HG02610 (cell line): ENCODE measurements around the gene TRIM34.
"Not testable (repeated sequence)": the region's sequence is repeated elsewhere in the genome, so short reads cannot be mapped to it uniquely, and the experiment has no call there.

Experiments used
- ATAC-seq: cut with Tn5 transposase; IDR thresholded peaks from one replicate; pipeline ENCODE4 v1.9.1; 2021; ENCODE audit warnings: mild to moderate bottlenecking, moderate library complexity; ENCODE audit not compliant: unreplicated experiment

TRIM34 gene

GRCh38 chr11:5624489-5625279 is at the start of gene TRIM34:
TRIM34 (plus strand) TSS chr11:5625001; CDS start chr11:5632332, 7,331 bp downstream.
- ATAC-seq: peak; percentile 96

- ATAC-seq: no peak
These were observed 49.6 kb upstream of the TRIM34 start for GRCh38 chr11:5575152-5575551.

DNA sequence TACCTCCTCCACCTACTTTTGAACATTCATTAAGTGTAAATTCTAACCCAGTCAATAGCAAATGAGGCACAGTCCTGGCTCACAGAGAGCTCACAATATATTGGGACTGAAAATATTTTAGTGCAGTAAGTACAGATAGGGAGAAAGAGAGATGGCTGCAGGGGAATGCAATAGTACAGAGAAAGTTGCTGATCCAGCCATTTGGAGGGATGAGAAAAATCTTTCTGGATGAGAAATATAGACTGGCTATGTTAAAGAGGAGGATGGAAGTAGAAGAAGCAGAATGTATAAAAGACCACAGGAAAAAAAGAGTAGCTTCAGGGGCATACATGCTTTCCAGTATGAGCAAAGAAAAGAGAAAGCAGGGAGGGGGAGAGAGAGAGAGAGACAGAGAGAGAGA is 47.7 kb upstream of the TRIM34 start:
- no peak for ATAC-seq

DNA sequence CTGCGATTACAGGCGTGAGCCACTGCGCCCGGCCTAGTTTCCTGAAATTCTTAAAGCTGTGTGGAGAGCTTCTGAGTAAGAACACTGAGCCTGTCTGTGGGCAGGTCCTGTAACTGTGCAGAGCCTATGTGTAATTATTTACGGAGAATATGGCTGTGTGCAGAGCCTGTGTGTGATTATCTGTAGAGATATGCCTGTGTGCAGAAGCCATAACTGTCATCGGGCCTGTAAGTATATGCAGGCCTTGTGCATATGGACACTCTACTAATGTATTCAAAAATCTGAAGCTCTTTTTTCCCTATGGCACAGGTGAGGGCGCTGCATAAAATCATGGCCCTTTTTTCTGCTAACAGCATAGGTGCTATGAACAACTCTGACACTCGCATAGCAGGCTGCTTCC is 44.2 kb upstream of the TRIM34 start, which contains the start of gene OR52B6:
TSS of gene OR52B6 (plus strand) at position 301 of the 400 bp plus-strand sequence. CDS start at position 301, 0 bp downstream.
- no peak for ATAC-seq

- no peak for ATAC-seq
These were observed 43.8 kb upstream of the TRIM34 start for GRCh38 chr11:5581014-5581413.

DNA sequence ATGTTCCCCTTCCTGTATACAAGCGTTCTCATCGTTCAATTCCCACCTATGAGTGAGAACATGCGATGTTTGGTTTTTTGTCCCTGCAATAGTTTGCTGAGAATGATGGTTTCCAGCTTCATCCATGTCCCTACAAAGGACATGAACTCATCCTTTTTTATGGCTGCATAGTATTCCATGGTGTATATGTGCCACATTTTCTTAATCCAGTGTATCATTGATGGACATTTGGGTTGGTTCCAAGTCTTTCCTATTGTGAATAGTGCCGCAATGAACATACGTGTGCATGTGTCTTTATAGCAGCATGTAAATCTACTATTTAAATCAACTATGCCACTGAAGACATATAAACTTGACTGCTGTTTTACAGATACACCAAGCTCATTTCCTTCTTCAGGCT is 40.3 kb upstream of the TRIM34 start:
- ATAC-seq: not testable (repeated sequence)

- not testable (repeated sequence) for ATAC-seq
These were observed 34.9 kb upstream of the TRIM34 start for GRCh38 chr11:5589906-5590305.

- no peak for ATAC-seq
These were observed 33.2 kb upstream of the TRIM34 start for GRCh38 chr11:5591613-5592012.

- no peak for ATAC-seq
These were observed 32.2 kb upstream of the TRIM34 start for GRCh38 chr11:5592615-5593014.

- ATAC-seq: no peak
These were observed 31.7 kb upstream of the TRIM34 start for GRCh38 chr11:5593146-5593545.

GRCh38 chr11:5596607-5597201 is 28.1 kb upstream of the TRIM34 start, which contains the start of gene TRIM6:
TRIM6 (plus strand) TSS chr11:5596637; CDS start chr11:5596898, 261 bp downstream.
- ATAC-seq: peak; percentile 32

DNA sequence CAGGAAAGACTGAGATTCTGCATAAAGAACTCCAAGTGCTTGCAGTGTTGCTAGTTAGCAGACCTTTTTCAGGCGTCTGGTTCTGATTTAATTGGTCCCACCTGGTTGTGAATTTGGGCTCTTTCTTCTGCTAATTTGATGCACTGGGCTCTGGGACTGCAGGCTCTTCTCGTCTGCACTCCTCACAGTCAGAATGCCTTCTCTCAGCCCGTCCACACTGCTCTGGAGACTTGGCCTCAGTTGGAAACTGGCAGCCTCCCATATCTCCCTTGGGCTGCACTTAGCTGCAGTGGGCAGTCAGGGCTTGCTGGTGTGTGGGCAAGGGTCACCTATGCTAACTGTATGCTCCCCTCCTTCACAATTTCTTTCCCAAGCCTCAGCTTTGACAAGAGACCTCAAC is 26.8 kb upstream of the TRIM34 start:
- no peak for ATAC-seq

GRCh38 chr11:5600374-5600851 is 24.4 kb upstream of the TRIM34 start:
- ATAC-seq: peak; percentile 92

GRCh38 chr11:5602791-5603190 is 22.0 kb upstream of the TRIM34 start:
- not testable (repeated sequence) for ATAC-seq

- no peak for ATAC-seq
These were observed 21.5 kb upstream of the TRIM34 start for GRCh38 chr11:5603326-5603725.

DNA sequence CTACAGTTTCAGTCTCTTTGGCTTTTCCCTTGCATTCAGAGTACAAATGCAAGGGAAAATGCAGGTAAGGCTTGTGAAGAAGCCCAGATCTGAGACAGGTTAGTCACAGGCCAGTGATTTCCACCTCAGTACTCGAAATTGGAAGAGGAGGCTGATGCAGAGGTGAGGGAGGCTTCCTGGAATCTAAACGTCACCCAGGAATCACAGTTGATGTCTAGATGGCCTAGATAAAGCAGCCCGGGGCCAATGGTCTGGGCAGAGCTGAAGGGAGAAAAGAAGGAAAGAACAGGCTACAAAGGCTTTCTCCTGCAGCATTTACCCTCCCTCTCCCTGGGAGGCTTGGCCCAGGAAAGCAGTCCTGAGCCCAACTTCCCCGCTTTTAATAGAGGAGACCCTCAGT is 19.9 kb upstream of the TRIM34 start:
- ATAC-seq: no peak

GRCh38 chr11:5605849-5606248 is 19.0 kb upstream of the TRIM34 start:
- ATAC-seq: no peak

GRCh38 chr11:5608808-5609207 is 16.0 kb upstream of the TRIM34 start:
- ATAC-seq: no peak

GRCh38 chr11:5610446-5610845 is 14.4 kb upstream of the TRIM34 start:
- no peak for ATAC-seq

DNA sequence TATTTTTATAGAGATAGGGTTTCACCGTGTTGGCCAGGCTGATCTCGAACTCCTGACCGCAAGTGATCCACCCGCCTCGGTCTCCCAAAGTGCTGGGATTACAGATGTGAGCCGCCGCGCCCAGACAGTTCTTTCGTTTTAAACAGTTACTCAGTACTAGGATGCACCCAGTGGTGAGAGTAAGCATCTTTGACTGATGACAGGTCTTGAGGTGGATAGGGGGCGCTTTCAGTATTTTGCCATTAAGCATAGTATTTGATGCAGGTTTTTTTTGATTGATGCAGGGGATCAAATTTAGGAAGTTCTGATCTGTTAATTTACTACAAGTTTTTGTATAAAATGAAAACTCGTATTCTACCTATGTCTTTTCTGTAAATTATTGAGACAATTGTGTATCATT is 13.2 kb upstream of the TRIM34 start:
- no peak for ATAC-seq

DNA sequence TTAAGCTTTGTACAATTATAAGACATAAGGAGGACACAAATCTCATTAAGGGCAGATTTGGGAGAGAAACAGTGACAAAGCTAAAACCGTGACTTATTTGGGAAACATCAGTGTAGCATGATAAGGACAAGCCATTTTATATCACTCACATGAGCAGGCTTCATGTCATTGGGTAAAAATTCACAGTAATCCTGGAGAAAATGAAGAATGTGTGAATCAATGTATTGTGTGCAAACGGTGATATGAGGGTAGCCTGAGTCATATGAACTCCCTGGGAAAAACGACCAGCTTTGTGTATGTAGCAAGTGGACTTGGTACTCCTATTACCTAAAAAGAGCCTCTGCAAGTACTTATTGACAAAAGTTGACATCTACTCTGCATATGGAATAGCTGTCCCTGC is 6.0 kb upstream of the TRIM34 start:
- ATAC-seq: no peak
